RWPE1 (cell line): Measurements from ENCODE around the gene CDC23.
"Not testable (repeated sequence)": the region's sequence is repeated elsewhere in the genome, so short reads cannot be mapped to it uniquely, and the experiment has no call there.

Experiments used
- CTCF ChIA-PET: fragments of 350-600 bp; sonication (Branson Sonifier 250); formaldehyde crosslinking; extraction: SDS; loops from one replicate; lab custom pipeline; 2021; lab: Yijun Ruan, JAX
- POLR2A ChIA-PET: fragments of 400-600 bp; formaldehyde crosslinking; extraction: SDS; loops from one replicate; lab custom pipeline; 2020; ENCODE audit warnings: antibody characterized with exemption; ENCODE audit not compliant: low non-redundant PET; lab: Yijun Ruan, JAX
- DNase-seq: peaks from one replicate; pipeline ENCODE4 v3.0.0; 2012; ENCODE audit warnings: low spot score
- H3K27ac ChIP-seq: fragments of 450-650 bp; 2 replicates; pipeline ENCODE4 v1.5.1; 2017
- CTCF ChIP-seq: fragments of 450-650 bp; conservative IDR thresholded peaks from 2 replicates; pipeline ENCODE4 v1.5.1; 2017; ENCODE audit warnings: low read depth, mild to moderate bottlenecking

CDC23 gene

GRCh38 chr5:138159666-138160065, 53.5 kb downstream of the CDC23 start:
- ChIA-PET POLR2A (no interaction called here), CTCF (no interaction called here)
- H3K27ac ChIP-seq, result no peak overlapping the region
- TF ChIP-seq CTCF, result no peak
- no peak for DNase-seq

GRCh38 chr5:138157626-138158025, 55.5 kb downstream of the CDC23 start:
- DNase-seq, result no peak
- POLR2A ChIA-PET, result no interaction called here
- H3K27ac ChIP-seq, result no peak overlapping the region
- no peak for TF ChIP-seq CTCF
- CTCF ChIA-PET, result no interaction called here

GRCh38 chr5:138155977-138156376, 57.1 kb downstream of the CDC23 start:
- DNase-seq, H3K27ac ChIP-seq, CTCF ChIA-PET, POLR2A ChIA-PET: not testable (repeated sequence)

GRCh38 chr5:138149530-138149929, 63.6 kb downstream of the CDC23 start:
- TF ChIP-seq CTCF, result no peak
- POLR2A ChIA-PET, result no interaction called here
- no peak overlapping the region for H3K27ac ChIP-seq
- CTCF ChIA-PET, result interaction anchor here (0.6 to 0.7 kb wide), 3 partner anchors 76 to 276 kb away, joined by 3 read pairs; no protein-coding TSS in a partner anchor
- peak; percentile 23 for DNase-seq

- CTCF ChIA-PET, result interaction anchor here (0.6 kb wide), 2 partner anchors 15 to 250 kb away, joined by 3 to 5 read pairs; no protein-coding TSS in a partner anchor
- peak overlapping the region; percentile 52 for H3K27ac ChIP-seq
- POLR2A ChIA-PET, result no interaction called here
- peak; percentile 49 for DNase-seq
- TF ChIP-seq CTCF, result no peak
Measured at GRCh38 chr5:138148811-138149210, 64.3 kb downstream of the CDC23 start.

GRCh38 chr5:138143578-138143977, 69.5 kb downstream of the CDC23 start:
- ChIA-PET CTCF (interaction anchor here (0.6 to 1.1 kb wide), 3 partner anchors 10 to 24 kb away, joined by 3 to 4 read pairs (median 4); no protein-coding TSS in a partner anchor), POLR2A (interaction anchor here (0.6 kb wide), 2 partner anchors 34 to 101 kb away, joined by 5 to 6 read pairs; no protein-coding TSS in a partner anchor)
- H3K27ac ChIP-seq, DNase-seq: not testable (repeated sequence)

- TF ChIP-seq CTCF, result no peak
- no peak for DNase-seq
- ChIA-PET CTCF (no interaction called here), POLR2A (no interaction called here)
- H3K27ac ChIP-seq, result no peak overlapping the region
Measured at GRCh38 chr5:138141734-138142133, 71.4 kb downstream of the CDC23 start.
